ENCODE data around the gene AKAP12. TPM values are rescaled to one million over a fixed set of nuclear protein-coding genes. Genes with fewer than 3 reads are reported as not detected.

AKAP12 gene
- total and polyA plus RNA-seq, 2 experiments from 2014 or later: 90.1 to 137 TPM

GRCh38 chr6:151219192-151219591, 20.6 kb upstream of the AKAP12 start:
- DNase-seq (ENCODE audit: low spot score): no peak
- H3K27me3 ChIP-seq (ENCODE audit: insufficient read depth): no peaks in the 10 kb centered on the region
- no peaks in the 10 kb centered on the region for H3K4me1 ChIP-seq (ENCODE audit: insufficient read depth)
- no peaks in the 10 kb centered on the region for H3K36me3 ChIP-seq (ENCODE audit: insufficient read depth)
- H3F3A ChIP-seq (replicated peaks; ENCODE audit: low read depth): no peaks in the 10 kb centered on the region
- peak overlapping the region; percentile 24; the same call in 1 of the 2 replicates for H3K27ac ChIP-seq (ENCODE audit: low read depth)
- no peaks in the 10 kb centered on the region for H3K79me2 ChIP-seq (replicated peaks; ENCODE audit: insufficient read depth)
- TF ChIP-seq CTCF (conservative IDR thresholded peaks at IDR 0.05; ENCODE audit: low read depth in 2 of 2) (no peak), POLR2AphosphoS5 (IDR thresholded peaks at IDR 0.05; ENCODE audit: low read depth) (no peak)
- no peaks in the 10 kb centered on the region for H4K20me1 ChIP-seq (replicated peaks; ENCODE audit: insufficient read depth)
- Mint-ChIP-seq H3K36me3 (ENCODE audit: low read depth) (no peaks in the 10 kb centered on the region), H3K9me3 (no peaks in the 10 kb centered on the region; the same call in 2 of the 3 replicates), H3K4me1 (peaks cover 4% of the 10 kb centered on the region), H3K27ac (no peak overlapping the region), H3K4me3 (no peak overlapping the region), H3K27me3 (ENCODE audit: insufficient read depth, low read depth, poor library complexity) (peaks cover 1% of the 10 kb centered on the region)
- H3K9me2 ChIP-seq (ENCODE audit: insufficient read depth): no peaks in the 10 kb centered on the region
- ATAC-seq: no peak
- H3K4me3 ChIP-seq: no peak overlapping the region
- no peak overlapping the region for H3K4me2 ChIP-seq
- no peak overlapping the region for H2AFZ ChIP-seq

GRCh38 chr6:151224076-151224475, 15.7 kb upstream of the AKAP12 start:
- Mint-ChIP-seq H3K4me1 (peaks cover 1% of the 10 kb centered on the region; the same call in 2 of the 3 replicates), H3K36me3 (ENCODE audit: low read depth) (no peaks in the 10 kb centered on the region), H3K27ac (no peak overlapping the region), H3K27me3 (ENCODE audit: insufficient read depth, low read depth, poor library complexity) (peaks cover 1% of the 10 kb centered on the region), H3K9me3 (no peaks in the 10 kb centered on the region), H3K4me3 (no peak overlapping the region)
- Histone ChIP-seq H3K9me2 (ENCODE audit: insufficient read depth) (peaks cover 8% of the 10 kb centered on the region; the same call in 1 of the 2 replicates), H4K20me1 (replicated peaks; ENCODE audit: insufficient read depth) (no peaks in the 10 kb centered on the region), H3K4me3 (no peak overlapping the region), H3K4me1 (ENCODE audit: insufficient read depth) (no peaks in the 10 kb centered on the region), H3K27me3 (ENCODE audit: insufficient read depth) (no peaks in the 10 kb centered on the region), H2AFZ (no peak overlapping the region), H3F3A (replicated peaks; ENCODE audit: low read depth) (no peaks in the 10 kb centered on the region), H3K27ac (ENCODE audit: low read depth) (no peak overlapping the region), H3K36me3 (ENCODE audit: insufficient read depth) (no peaks in the 10 kb centered on the region), H3K79me2 (replicated peaks; ENCODE audit: insufficient read depth) (no peaks in the 10 kb centered on the region), H3K4me2 (no peak overlapping the region)
- ATAC-seq: no peak
- TF ChIP-seq REST (IDR thresholded peaks at IDR 0.05; ENCODE audit: unreplicated experiment): no peak
- TF ChIP-seq JUNB (IDR thresholded peaks at IDR 0.05; ENCODE audit: unreplicated experiment): no peak
- no peak for TF ChIP-seq STAT1 (IDR thresholded peaks at IDR 0.05; ENCODE audit: unreplicated experiment)
- TF ChIP-seq POLR2AphosphoS5 (IDR thresholded peaks at IDR 0.05; ENCODE audit: low read depth): no peak
- TF ChIP-seq ETS1 (IDR thresholded peaks at IDR 0.05): no peak
- no peak for TF ChIP-seq NANOG (IDR thresholded peaks at IDR 0.05; ENCODE audit: borderline replicate concordance)
- TF ChIP-seq CREB1 (CRISPR knock-in tag; IDR thresholded peaks at IDR 0.05; ENCODE audit: low read depth): no peak
- no peak for TF ChIP-seq ZNF331 (CRISPR knock-in tag; IDR thresholded peaks at IDR 0.05; ENCODE audit: low read depth)
- no peak for TF ChIP-seq ZNF462 (CRISPR knock-in tag; IDR thresholded peaks at IDR 0.05)
- DNase-seq (ENCODE audit: low spot score): no peak

Measured in GM23338 (cell line).